ENCODE results near the gene LHFPL6.

GRCh38 chr13:39561971-39562370, 41.0 kb downstream of the LHFPL6 start:
- TF ChIP-seq CTCF (IDR thresholded peaks at IDR 0.05), result no peak
- TF ChIP-seq POLR2AphosphoS5 (IDR thresholded peaks at IDR 0.05; ENCODE audit: low read depth, low read length), result no peak
- no peak for TF ChIP-seq TCF7L2 (IDR thresholded peaks at IDR 0.05; ENCODE audit: low read depth, low read length)

Measured in Panc1 (cell line).